ENCODE results near the gene RAMP3. TPM values are rescaled to one million over a fixed set of nuclear protein-coding genes. Genes with fewer than 3 reads are reported as not detected.

The RAMP3 gene
- total and polyA plus RNA-seq, 9 of the 15 experiments (the other 6 are each of a cell fraction or from before 2014, with no cell fraction given) = not detected

DNA sequence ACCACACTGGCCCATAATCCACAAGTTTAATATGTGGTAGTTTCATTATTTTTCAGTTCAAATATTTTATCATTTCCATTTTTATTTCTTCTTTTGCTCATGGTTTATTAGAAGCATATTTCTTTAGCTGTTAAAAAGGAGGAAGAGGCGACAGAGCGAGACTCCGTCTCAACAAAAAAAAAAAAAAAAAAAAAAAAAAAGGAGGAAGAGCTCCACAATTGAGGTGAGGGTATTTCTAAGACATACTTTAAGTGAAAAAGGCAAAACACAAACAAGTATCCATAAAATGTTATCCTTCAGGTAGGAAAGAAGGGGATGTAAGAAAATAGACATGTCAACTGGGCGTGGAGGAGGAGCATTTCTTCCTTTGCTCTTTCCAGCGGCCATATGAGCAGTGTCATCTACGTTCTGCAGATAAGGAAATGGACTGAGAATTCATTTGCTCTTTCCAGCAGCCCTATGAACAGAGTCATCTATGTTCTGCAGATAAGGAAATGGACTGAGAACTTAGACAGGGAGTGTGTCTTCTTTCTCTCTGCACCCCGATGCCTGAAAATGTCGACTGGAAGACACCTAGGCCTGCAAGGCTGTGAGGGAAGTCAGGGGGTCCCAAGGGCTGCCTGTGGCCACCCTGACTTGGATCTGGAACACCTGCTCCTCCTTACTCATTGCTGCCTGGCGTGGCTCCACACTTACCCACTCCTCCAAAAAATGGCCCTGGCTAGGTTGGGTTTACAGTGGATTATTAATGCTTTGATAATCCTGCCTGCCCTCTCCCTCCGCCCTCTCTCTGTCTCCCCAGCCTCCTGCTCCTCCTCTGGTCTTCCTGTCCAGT is 18.9 kb upstream of the RAMP3 start (continued):
- TF ChIP-seq, protein P1, sequence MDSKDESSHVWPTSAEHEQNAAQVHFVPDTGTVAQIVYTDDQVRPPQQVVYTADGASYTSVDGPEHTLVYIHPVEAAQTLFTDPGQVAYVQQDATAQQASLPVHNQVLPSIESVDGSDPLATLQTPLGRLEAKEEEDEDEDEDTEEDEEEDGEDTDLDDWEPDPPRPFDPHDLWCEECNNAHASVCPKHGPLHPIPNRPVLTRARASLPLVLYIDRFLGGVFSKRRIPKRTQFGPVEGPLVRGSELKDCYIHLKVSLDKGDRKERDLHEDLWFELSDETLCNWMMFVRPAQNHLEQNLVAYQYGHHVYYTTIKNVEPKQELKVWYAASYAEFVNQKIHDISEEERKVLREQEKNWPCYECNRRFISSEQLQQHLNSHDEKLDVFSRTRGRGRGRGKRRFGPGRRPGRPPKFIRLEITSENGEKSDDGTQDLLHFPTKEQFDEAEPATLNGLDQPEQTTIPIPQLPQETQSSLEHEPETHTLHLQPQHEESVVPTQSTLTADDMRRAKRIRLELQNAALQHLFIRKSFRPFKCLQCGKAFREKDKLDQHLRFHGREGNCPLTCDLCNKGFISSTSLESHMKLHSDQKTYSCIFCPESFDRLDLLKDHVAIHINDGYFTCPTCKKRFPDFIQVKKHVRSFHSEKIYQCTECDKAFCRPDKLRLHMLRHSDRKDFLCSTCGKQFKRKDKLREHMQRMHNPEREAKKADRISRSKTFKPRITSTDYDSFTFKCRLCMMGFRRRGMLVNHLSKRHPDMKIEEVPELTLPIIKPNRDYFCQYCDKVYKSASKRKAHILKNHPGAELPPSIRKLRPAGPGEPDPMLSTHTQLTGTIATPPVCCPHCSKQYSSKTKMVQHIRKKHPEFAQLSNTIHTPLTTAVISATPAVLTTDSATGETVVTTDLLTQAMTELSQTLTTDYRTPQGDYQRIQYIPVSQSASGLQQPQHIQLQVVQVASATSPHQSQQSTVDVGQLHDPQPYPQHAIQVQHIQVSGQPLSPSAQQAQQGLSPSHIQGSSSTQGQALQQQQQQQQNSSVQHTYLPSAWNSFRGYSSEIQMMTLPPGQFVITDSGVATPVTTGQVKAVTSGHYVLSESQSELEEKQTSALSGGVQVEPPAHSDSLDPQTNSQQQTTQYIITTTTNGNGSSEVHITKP (IDR thresholded peaks at IDR 0.05; ENCODE audit: partially characterized antibody) = peak; percentile 64
- TF ChIP-seq SLC30A9 (CRISPR knock-in tag; IDR thresholded peaks at IDR 0.05) = no peak
- peak; percentile 69 for TF ChIP-seq CREM (IDR thresholded peaks at IDR 0.05; ENCODE audit: low read depth)
- TF ChIP-seq BRCA1 (IDR thresholded peaks at IDR 0.05) = no peak
- no peak for TF ChIP-seq BRCA1 (CRISPR knock-in tag; IDR thresholded peaks at IDR 0.05)
- no peak for TF ChIP-seq PTBP1 (IDR thresholded peaks at IDR 0.05; ENCODE audit: low read depth, low read length)
- no peak for TF ChIP-seq TFAM (CRISPR knock-in tag; conservative IDR thresholded peaks at IDR 0.05)
- no peak for TF ChIP-seq ZNF609 (CRISPR knock-in tag; IDR thresholded peaks at IDR 0.05; ENCODE audit: borderline replicate concordance)
- no peak for TF ChIP-seq THRAP3 (IDR thresholded peaks at IDR 0.05; ENCODE audit: borderline replicate concordance)
- peak; percentile 41 for TF ChIP-seq NCOR1 (IDR thresholded peaks at IDR 0.05)
- no peak for TF ChIP-seq NR2C2 (CRISPR knock-in tag; IDR thresholded peaks at IDR 0.05)
- no peak for TF ChIP-seq NR2C2 (tag; IDR thresholded peaks at IDR 0.05)
- TF ChIP-seq, protein P2, sequence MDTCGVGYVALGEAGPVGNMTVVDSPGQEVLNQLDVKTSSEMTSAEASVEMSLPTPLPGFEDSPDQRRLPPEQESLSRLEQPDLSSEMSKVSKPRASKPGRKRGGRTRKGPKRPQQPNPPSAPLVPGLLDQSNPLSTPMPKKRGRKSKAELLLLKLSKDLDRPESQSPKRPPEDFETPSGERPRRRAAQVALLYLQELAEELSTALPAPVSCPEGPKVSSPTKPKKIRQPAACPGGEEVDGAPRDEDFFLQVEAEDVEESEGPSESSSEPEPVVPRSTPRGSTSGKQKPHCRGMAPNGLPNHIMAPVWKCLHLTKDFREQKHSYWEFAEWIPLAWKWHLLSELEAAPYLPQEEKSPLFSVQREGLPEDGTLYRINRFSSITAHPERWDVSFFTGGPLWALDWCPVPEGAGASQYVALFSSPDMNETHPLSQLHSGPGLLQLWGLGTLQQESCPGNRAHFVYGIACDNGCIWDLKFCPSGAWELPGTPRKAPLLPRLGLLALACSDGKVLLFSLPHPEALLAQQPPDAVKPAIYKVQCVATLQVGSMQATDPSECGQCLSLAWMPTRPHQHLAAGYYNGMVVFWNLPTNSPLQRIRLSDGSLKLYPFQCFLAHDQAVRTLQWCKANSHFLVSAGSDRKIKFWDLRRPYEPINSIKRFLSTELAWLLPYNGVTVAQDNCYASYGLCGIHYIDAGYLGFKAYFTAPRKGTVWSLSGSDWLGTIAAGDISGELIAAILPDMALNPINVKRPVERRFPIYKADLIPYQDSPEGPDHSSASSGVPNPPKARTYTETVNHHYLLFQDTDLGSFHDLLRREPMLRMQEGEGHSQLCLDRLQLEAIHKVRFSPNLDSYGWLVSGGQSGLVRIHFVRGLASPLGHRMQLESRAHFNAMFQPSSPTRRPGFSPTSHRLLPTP (IDR thresholded peaks at IDR 0.05; ENCODE audit: borderline replicate concordance, extremely low read depth, insufficient read length) = no peak
- peak; percentile 15 for TF ChIP-seq DACH1 (IDR thresholded peaks at IDR 0.05; ENCODE audit: partially characterized antibody)
- no peak for TF ChIP-seq PURB (CRISPR knock-in tag; IDR thresholded peaks at IDR 0.05; ENCODE audit: low read depth)
- peak; percentile 91 for TF ChIP-seq ZNF24 (IDR thresholded peaks at IDR 0.05)
- no peak for TF ChIP-seq ILK (tag; IDR thresholded peaks at IDR 0.05; ENCODE audit: borderline replicate concordance, low read depth)
